Cardiac fibroblast (primary cell): Measurements from ENCODE around the gene RPS19.

Experiments
- DNase-seq, 2 donors: peaks; one replicate each; pipeline versions ENCODE4 v3.0.0 to v3.0.0-alpha.2; 2010; ENCODE audit warnings: low read depth in 2 of 2
- H3K4me3 ChIP-seq, 2 donors: replicated peaks in 1 of 2; 1 replicate in 1 of 2; 2 replicates in 1 of 2; pipeline ENCODE4 v1.5.1; 2011; ENCODE audit warnings: low read depth in 2 of 2, low read length in 2 of 2, mild to moderate bottlenecking in 2 of 2, moderate library complexity in 1 of 2
- CTCF ChIP-seq: IDR thresholded peaks from one replicate; pipeline ENCODE4 v1.5.1; 2011; ENCODE audit warnings: low read depth, mild to moderate bottlenecking, low read length, inconsistent platforms

The RPS19 gene

GRCh38 chr19:41918653-41919244 lies 58.7 kb downstream of the RPS19 start:
- no peak overlapping the region for H3K4me3 ChIP-seq
- no peak for DNase-seq
- TF ChIP-seq CTCF, result no peak

- no peak for DNase-seq
- no peak for TF ChIP-seq CTCF
- no peak overlapping the region for H3K4me3 ChIP-seq
Measured at GRCh38 chr19:41919948-41920712, 60.1 kb downstream of the RPS19 start.

GRCh38 chr19:41920882-41921576 lies 61.0 kb downstream of the RPS19 start:
- no peak for DNase-seq
- TF ChIP-seq CTCF, result no peak

GRCh38 chr19:41921577-41922576 lies 61.8 kb downstream of the RPS19 start:
- no peak overlapping the region for H3K4me3 ChIP-seq
- no peak for TF ChIP-seq CTCF
- no peak for DNase-seq

More at GRCh38 chr19:41920882-41921576, 61.0 kb downstream of the RPS19 start:
- H3K4me3 ChIP-seq, result no peak overlapping the region
